HFFc6 (cell line): Measurements from ENCODE around the gene TM4SF5. TPM values are rescaled to one million over a fixed set of nuclear protein-coding genes. Genes with fewer than 3 reads are reported as not detected.

Experiments
- DNase-seq: peaks from one replicate; pipeline ENCODE4 v3.0.0-alpha.2; 2018
- H3K27ac Mint-ChIP-seq: 2 replicates; pipeline ENCODE4 v1.8.0; 2020; ENCODE audit warnings: mild to moderate bottlenecking, mixed read lengths
- H3K27me3 Mint-ChIP-seq: 2 replicates; pipeline ENCODE4 v1.8.0; 2021; ENCODE audit warnings: mild to moderate bottlenecking, moderate library complexity, mixed read lengths; ENCODE audit not compliant: insufficient read depth
- H3K36me3 Mint-ChIP-seq: 2 replicates; pipeline ENCODE4 v1.8.0; 2021; ENCODE audit warnings: low read depth, mixed read lengths
- H3K4me1 Mint-ChIP-seq: 2 replicates; pipeline ENCODE4 v1.8.0; 2020; ENCODE audit warnings: low read depth, mixed read lengths
- H3K4me3 Mint-ChIP-seq: 2 replicates; pipeline ENCODE4 v1.8.0; 2020; ENCODE audit warnings: mild to moderate bottlenecking, moderate library complexity, mixed read lengths
- H3K9me3 Mint-ChIP-seq: 2 replicates; pipeline ENCODE4 v1.8.0; 2020; ENCODE audit warnings: mild to moderate bottlenecking, mixed read lengths
- total RNA-seq, 6 experiments: library from RNA; stranded (reverse); fragmentation: NEBNext Ultra II Directional; extraction: Animal tissue kit (Norgen Biotek cat#: 25700); gene quantifications; 2 replicates in 1 of 6; 3 replicates in 5 of 6; pipeline ENCODE4 v1.2.3, GENCODE V29; 2021
- TF ChIP-seq, protein P1 (sequence below): fragments of 200-600 bp; sonication (generic); IDR thresholded peaks from 2 replicates; pipeline ENCODE4 v1.5.0; 2021; ENCODE audit warnings: antibody characterized with exemption, mild to moderate bottlenecking

Gene TM4SF5
- total RNA-seq, 6 experiments from 2014 or later: not detected

DNA sequence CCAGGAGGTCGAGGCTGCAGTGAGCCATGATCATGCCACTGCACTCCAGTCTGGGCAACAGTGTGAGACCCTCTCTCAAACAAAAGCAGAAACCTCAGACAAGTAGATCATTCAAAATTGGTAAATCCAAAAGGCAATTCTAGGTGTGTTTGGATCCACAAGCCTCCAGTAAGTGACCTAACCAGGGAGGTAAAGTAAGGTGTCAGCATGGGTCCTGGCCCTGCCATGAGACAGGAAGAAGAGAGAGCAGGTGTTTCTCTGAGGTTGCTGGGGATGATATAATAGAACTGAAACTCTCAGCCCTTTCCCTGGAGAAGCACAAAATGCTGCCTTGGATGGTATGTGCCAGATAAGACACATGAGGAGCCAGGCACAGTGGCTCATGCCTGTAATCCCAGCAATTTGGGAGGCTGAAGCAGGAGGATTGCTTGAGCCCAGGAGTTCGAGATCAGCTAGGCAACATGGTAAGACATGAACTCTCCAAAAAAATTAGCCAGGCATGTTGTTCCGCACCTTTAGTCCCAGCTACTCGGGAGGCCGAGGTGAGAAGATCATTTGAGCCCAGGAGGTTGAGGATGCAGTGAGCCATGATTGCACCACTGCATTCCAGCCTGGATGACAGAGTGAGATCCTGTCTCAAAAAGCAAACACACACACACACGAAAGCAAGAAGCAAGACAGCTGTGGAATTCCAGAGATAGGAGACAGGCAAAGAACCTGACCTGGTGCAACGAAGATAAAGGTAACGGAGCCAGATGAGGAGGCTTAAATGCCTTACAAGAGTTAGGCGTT is 6.5 kb downstream of the TM4SF5 start:
- peak; percentile 2 for DNase-seq
- Mint-ChIP-seq H3K9me3 (no peaks in the 10 kb centered on the region), H3K27ac (no peak overlapping the region), H3K27me3 (peaks cover 73% of the 10 kb centered on the region), H3K4me1 (peaks cover 6% of the 10 kb centered on the region), H3K36me3 (no peaks in the 10 kb centered on the region), H3K4me3 (no peak overlapping the region)
- TF ChIP-seq, protein P1, sequence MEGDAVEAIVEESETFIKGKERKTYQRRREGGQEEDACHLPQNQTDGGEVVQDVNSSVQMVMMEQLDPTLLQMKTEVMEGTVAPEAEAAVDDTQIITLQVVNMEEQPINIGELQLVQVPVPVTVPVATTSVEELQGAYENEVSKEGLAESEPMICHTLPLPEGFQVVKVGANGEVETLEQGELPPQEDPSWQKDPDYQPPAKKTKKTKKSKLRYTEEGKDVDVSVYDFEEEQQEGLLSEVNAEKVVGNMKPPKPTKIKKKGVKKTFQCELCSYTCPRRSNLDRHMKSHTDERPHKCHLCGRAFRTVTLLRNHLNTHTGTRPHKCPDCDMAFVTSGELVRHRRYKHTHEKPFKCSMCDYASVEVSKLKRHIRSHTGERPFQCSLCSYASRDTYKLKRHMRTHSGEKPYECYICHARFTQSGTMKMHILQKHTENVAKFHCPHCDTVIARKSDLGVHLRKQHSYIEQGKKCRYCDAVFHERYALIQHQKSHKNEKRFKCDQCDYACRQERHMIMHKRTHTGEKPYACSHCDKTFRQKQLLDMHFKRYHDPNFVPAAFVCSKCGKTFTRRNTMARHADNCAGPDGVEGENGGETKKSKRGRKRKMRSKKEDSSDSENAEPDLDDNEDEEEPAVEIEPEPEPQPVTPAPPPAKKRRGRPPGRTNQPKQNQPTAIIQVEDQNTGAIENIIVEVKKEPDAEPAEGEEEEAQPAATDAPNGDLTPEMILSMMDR: no peak

DNA sequence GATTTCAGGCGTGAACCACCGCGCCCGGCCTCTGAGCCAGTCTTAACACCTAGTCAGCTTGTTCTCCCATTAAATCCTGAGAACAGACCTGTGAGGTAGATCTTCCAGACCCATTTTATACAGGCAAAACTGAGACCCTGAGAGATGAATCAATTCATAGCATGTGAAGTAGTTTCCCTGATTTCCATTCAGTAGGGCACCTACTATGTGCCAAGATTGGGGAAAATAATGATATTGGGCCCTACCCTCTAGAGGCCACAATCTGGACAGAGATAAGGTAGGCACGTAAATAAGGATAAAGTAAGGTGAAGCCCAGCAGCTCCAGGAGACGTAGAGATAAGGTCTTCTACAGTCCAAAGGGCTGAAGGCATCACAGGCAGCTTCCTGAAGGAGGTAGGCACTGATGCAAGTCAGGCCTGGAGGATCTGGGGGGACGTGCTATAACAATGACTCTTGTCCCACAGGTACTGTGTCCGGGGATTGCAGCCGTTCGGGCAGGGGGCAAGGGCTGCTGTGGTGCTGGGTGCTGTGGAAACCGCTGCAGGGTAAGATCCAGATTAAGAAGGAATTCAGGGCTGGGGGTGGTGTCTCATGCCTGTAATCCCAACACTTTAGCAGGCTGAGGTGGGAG is 8.8 kb downstream of the TM4SF5 start:
- no peak for DNase-seq
- Mint-ChIP-seq H3K9me3 (no peaks in the 10 kb centered on the region), H3K36me3 (no peaks in the 10 kb centered on the region), H3K27ac (no peak overlapping the region), H3K27me3 (peaks cover 64% of the 10 kb centered on the region), H3K4me1 (peaks cover 6% of the 10 kb centered on the region), H3K4me3 (no peak overlapping the region)
- TF ChIP-seq, protein P1: no peak

DNA sequence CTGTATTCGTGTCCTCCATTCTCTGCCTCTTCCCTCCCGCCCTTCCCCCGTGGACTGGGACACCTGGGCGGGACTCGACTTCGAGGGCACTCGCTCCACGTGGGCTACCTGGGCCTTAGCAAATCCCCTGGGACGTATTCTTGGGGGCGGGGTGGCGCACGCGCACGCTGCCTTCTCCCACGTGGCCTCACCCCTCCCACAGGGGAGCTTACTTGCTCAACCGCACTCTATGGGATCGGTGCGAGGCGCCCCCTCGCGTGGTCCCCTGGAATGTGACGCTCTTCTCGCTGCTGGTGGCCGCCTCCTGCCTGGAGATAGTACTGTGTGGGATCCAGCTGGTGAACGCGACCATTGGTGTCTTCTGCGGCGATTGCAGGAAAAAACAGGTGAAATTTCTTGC is 11.0 kb downstream of the TM4SF5 start:
- Mint-ChIP-seq H3K27ac (no peak overlapping the region), H3K9me3 (no peaks in the 10 kb centered on the region), H3K4me3 (no peak overlapping the region), H3K27me3 (peaks cover 52% of the 10 kb centered on the region), H3K36me3 (no peaks in the 10 kb centered on the region), H3K4me1 (peaks cover 25% of the 10 kb centered on the region)
- TF ChIP-seq, protein P1: 0 out of 2 replicates have a peak, but pooled peaks have one; percentile 27
- no peak for DNase-seq

DNA sequence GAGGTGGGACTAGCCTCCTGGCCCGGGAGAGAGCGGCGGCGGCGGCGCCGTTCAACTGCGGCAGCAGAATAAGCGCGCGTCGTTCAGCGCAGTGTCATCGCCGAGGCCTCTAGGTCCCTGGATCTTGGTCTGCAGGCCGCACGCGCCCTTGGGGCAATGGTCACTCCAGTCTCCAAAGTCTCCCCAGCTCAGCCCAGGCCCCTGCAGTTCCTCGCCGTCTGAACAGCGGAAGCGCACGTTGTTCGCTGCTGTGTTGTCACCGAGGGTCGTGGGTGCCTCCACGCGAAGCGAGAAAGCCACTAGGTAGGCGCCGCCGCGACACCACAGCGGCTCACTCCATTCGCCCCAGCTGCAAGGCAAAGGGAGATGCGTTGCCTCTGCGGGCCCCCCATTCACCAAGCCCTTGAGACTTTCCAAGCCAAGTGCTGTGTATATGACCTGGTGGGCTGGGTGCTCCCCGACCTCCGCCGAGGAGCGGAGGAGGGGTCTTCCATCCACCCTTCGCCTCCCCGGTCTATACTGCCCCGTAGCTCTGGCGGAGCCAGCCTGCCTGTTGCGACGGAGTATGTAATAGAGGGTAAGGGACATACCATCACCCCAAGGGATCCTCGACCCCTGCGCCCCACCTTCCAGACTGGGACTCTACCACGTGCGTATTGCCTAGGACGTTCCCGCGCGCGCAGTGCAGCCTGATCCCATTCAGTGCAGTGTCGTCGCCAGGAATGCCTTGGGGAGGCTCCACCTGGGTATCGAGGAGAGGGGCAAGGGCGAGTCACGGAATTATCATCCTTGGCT is 13.8 kb downstream of the TM4SF5 start:
- Mint-ChIP-seq H3K9me3 (no peaks in the 10 kb centered on the region), H3K36me3 (no peaks in the 10 kb centered on the region), H3K4me3 (peak overlapping the region; percentile 85), H3K27ac (no peak overlapping the region), H3K4me1 (peaks cover 25% of the 10 kb centered on the region), H3K27me3 (peaks cover 29% of the 10 kb centered on the region)
- DNase-seq: no peak
- TF ChIP-seq, protein P1: no peak

DNA sequence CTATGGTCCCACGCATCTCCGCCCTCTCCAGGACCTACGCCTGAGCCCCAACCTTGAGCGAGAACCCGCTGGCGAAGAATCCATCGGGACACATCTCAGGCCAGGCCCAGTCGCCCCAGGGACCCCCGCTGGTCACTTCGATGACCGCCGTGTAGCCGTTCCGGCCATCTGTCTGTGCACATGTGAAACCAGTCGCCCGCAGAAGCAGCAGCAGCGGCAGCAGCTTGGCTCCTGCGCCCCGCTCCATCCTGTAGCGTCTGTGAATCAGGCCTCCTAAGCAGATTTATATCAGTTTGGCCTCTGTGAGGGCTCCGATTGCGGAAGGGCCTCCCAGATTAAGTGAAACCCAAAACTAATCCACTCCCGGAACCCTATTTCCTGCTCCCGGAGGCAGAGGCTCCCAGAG is 14.4 kb downstream of the TM4SF5 start, which contains the start of gene VMO1:
Gene VMO1 (minus strand): TSS at position 259 of the 406 bp plus-strand sequence. CDS start 12 bp downstream, at position 247.
- TF ChIP-seq, protein P1: no peak
- no peak for DNase-seq
- peak within 1 kb of the TSS; percentile 85 for H3K4me3 Mint-ChIP-seq
- peaks cover 25% of the 10 kb centered on the region for H3K27me3 Mint-ChIP-seq
- no peaks in the 10 kb centered on the region for H3K36me3 Mint-ChIP-seq
- no peaks in the 10 kb centered on the region for H3K9me3 Mint-ChIP-seq
- no peak within 1 kb of the TSS for H3K27ac Mint-ChIP-seq
- peaks cover 31% of the 10 kb centered on the region for H3K4me1 Mint-ChIP-seq
